Measurements from ENCODE around the gene GRIN2B.

DNA sequence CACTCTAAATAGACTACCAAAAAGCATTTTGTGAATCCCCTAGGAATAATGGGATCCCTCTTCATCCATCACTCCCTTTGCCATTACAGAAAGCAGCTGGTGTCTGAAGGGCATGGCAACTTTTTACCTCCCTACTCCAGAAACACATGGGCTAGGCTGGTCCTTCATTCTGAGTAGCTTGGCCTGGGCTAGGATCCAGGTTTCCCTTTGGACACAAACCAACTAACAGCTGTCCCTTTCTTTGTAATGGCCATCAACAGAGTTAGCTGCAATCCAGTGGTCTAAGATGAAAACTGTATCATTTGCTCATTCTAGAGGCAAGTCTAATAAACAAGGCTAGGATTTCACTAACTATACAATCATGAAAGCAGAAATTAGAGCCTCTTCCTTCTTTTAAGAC is 7.4 kb downstream of the GRIN2B start:
- TF ChIP-seq, protein P1, sequence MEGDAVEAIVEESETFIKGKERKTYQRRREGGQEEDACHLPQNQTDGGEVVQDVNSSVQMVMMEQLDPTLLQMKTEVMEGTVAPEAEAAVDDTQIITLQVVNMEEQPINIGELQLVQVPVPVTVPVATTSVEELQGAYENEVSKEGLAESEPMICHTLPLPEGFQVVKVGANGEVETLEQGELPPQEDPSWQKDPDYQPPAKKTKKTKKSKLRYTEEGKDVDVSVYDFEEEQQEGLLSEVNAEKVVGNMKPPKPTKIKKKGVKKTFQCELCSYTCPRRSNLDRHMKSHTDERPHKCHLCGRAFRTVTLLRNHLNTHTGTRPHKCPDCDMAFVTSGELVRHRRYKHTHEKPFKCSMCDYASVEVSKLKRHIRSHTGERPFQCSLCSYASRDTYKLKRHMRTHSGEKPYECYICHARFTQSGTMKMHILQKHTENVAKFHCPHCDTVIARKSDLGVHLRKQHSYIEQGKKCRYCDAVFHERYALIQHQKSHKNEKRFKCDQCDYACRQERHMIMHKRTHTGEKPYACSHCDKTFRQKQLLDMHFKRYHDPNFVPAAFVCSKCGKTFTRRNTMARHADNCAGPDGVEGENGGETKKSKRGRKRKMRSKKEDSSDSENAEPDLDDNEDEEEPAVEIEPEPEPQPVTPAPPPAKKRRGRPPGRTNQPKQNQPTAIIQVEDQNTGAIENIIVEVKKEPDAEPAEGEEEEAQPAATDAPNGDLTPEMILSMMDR (IDR thresholded peaks at IDR 0.05), result no peak
- no peak for TF ChIP-seq POLR2A (IDR thresholded peaks at IDR 0.05)
